Limb (tissue), 2 donors: ENCODE results near the gene PDZD7.

Source experiments
- DNase-seq, 2 donors: peaks; one replicate each; pipeline ENCODE4 v3.0.0-alpha.2; 2016; ENCODE audit errors: extremely low spot score in 2 of 2

The PDZD7 gene

GRCh38 chr10:101031128-101031795 lies at the start of gene PDZD7, which contains the start of gene SFXN3:
Gene PDZD7 (minus strand): TSS chr10:101031129. CDS start chr10:101030219, 910 bp downstream.
Gene SFXN3 (plus strand): TSS chr10:101031234. CDS start chr10:101034695, 3,461 bp downstream.
- DNase-seq = peak; percentile 88 to 95

DNA sequence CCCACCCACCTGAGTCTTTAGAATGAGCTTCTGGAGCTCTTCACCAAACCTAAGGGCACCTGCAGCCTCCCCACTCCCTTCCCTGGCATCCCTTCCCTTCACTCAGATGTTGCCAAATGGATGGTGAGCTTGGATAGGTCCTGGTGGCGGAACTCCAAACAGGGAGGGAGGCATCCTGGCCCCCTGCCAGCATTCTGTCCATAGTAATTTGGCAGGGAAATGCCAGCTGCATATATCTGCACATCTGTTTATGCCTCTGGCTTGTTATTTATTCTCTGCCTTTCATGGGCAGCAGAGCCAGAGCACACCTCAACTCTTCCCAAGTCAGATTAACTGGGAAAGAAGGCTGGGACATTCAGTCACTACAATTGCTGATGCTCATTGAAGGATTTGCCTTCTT lies 48.9 kb upstream of the PDZD7 start:
- DNase-seq = no peak

DNA sequence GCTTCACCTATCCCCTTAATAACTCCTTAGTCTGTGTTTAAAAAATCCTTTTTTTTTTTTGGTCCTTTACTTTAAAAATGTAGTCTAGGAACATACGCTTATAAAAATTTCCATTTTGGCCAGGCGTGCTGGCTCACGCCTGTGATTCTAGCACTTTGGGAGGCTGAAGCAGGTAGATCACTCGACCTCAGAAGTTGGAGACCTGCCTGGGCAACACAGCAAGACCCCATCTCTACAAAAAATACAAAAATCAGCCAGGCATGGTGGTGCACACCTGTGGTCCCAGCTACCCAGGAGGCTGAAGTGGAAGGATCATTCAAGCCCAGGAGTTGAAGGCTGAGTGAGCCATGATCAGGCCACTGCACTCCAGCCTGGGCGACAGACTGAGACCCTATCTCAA lies 45.7 kb upstream of the PDZD7 start:
- DNase-seq = no peak

DNA sequence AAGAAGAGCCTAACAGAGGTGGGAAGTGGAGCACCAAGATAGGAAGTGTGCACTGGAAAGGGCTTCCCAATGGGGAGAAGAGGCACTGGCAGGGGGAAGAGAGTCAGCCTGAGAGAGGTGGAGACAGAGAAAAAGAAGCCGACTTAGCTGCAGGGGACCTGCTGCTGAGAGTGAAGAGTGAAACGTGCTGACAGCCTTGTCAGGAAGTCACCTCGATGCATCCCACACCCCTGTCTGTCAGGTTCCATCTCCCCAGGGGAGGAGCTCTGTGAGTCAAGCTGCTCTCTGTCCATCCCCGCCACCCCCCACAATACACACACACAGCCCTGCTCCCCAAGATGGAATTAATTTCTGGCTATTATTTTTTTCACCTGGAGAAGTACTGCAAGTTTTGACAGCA lies 44.8 kb upstream of the PDZD7 start:
- no peak for DNase-seq

- DNase-seq = no peak
Measured at GRCh38 chr10:101073631-101074030, 42.7 kb upstream of the PDZD7 start.

DNA sequence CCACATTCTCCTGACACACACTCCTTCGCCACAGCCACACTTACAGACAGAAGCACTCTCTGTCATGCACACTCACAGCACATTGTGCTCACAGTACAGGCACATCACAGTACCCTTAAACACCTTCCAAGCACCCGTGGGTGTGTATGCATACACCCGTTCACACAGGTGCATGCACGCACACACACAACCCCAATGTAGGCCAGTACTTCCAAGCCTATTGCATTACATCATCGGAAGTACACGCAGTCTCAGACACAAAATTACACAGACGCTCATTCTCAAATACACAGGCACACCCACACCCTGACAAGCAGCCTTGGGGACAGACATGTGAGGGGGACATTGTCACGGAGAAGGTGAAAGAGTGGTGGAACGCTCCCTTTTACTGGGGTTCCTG lies 42.0 kb upstream of the PDZD7 start:
- DNase-seq = no peak

DNA sequence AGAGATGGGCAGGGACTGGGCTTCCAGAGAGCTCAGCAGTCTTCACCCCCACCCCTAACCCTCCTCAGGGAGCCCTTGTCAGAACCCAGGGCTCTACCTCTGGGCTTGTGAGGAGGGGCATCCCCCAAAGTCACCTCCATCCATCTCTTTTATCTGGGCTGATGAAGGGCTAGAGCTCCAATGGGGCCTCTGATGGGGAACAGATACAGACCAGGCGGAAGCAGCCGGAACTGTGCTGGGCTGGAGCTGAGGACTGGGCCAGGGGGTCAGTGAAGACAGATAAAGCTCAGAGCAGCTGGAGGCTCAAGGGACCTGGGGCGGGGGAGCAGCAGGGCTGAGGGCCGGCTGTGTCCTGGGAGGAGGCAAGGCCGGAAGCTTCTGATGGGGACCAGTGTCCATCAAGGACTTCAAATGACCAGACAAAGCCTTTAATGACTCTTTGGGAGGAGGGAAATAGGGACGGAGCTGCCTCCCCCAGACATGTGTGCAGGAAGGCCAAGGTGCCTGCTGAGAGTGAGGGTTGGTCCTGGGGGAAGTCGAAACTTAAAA lies 41.0 kb upstream of the PDZD7 start:
- no peak for DNase-seq

- DNase-seq = no peak
Measured at GRCh38 chr10:101071267-101071884, 40.4 kb upstream of the PDZD7 start.

DNA sequence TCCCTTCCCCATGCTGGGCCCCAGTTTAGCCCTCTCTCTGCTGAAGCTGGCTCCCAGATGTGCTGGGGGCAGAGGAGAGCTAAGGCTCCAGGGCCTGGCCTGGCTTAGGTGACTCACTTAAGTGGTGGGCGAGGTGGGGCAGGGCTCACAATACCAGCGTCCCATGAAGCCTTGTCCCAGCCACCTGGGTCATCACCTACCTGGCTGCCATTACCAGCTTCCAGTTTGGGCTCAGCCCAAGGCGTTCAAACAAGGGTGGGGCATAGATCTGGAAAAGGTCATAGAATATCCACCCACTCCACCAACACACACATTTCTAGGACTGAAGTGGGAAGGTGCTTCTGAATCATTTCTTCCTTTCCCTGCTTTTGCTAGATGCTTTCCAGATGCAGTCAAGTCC lies 39.2 kb upstream of the PDZD7 start:
- DNase-seq = no peak

DNA sequence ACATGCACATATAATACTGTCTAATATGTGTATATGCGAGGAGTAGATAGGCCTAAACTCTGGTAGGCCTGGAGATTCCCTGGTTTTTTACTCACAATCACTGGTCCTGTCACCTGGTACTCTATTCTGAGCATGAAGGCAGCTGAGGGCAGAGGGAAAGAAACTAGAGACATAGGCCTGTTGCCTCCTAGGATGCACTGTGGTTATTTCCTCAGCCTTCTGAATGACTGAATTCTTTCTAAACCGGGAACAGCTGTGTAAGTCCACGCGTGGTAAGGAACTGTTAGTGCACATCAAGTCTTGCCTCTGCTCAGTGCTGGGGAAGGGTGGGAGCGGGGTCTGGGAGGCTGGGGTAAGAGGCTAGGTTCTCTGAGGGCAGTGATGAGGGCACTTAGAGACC lies 38.5 kb upstream of the PDZD7 start:
- no peak for DNase-seq

DNA sequence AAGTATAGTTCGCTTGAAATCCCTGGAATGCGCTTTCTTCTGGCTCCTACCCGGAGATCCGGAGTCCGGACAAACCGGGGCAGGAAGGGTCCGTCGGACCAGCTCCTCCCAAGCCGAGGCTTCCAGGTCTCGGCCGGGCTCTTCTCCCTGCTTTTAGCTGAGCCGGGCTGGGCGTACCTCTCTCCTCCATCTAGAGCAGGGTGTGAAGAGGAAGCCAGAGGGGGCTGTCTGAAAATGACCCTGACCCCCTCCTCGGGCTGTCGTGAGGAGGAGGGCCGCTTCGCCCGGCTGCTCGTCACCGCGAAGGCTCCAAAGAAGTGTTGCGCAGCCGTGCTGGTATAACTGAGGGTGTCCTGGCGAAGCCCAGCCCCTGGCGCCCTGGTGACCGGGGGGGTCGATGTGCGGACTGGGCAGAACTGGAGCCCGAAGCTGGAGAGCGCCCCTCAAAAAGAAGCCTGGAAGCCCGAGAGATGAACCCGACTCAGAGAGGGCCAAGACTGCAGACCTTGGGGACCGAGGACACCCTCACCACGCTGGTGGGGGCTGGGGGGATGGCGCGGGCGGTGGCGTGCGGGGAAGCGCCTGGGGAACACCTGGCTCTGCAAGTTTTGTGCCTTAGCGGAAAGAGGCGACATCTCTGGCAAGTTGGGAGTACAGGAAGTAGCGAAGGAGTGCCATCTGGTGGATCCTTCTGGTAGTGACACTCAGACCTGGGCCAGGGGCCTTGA lies 36.6 kb upstream of the PDZD7 start:
- DNase-seq = peak; percentile 86 to 88

DNA sequence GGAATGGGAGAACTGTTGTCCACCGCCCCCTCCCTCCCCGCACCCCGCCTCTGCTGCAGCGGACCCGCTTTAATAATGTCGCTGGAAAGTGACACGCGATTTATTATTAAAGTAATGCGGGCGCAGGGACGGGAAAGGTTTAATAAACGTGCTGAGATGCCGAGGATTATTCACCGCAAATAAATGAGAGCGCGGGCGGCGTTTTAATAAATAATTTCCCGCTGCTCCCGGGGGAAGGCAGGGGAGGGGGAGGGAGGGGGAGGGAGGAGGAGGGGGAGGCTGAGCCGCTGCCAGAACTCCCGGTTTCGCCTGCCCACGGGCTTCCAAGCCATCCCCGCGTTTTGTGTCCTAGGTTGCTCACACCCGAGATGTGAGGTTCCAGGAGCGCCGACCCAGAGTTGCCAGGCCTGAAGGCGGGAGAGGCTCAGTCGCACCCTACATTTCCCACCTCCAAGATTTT lies 36.0 kb upstream of the PDZD7 start:
- peak in 1 of 2 donors; percentile 62 for DNase-seq

- peak; percentile 23 to 55 for DNase-seq
Measured at GRCh38 chr10:101066146-101066895, 35.4 kb upstream of the PDZD7 start.

DNA sequence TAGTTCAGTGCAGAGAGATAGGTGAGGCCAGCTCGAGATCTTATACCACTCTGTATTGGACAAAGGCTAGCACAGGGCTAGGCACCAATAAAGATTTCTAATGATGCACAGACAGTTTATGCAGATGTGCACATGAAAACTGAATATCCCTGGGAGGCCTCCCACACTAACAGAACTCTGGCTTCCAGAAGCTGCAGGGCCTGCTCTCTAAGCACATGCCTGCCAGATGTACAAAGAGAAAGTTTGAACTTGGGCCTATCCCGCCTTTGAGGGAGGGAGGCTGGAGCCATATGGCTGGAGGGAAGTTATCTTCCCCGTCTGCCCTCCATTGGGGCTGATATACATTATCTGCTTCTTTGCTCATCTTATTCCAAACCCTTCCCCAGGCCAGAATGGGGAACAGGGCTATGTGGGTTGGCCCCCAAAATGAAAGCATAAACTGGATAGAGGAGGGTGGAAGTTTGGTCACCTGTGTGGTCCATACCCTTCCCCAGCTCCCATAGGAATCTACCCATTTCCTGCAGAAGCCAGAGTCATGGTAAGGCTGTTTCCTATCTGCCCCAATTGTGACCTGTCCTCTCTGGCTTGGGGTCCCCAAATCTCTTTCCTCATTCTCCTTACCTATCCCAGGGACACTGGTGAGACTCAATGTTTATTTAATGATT lies 34.7 kb upstream of the PDZD7 start:
- peak in 1 of 2 donors; percentile 70 for DNase-seq

GRCh38 chr10:101064415-101065030 lies 33.6 kb upstream of the PDZD7 start:
- DNase-seq = no peak

GRCh38 chr10:101063548-101064414 lies 32.9 kb upstream of the PDZD7 start:
- DNase-seq = no peak

GRCh38 chr10:101063050-101063525 lies 32.2 kb upstream of the PDZD7 start:
- DNase-seq = no peak

GRCh38 chr10:101062232-101063049 lies 31.5 kb upstream of the PDZD7 start:
- DNase-seq = peak; percentile 26 to 77
